Dendritic cell treated with granulocyte-macrophage colony-stimulating factor and Interleukin-4, amounts not matched to agents 40 ng/mL and 50 ng/mL, for 4 days (primary cell): ENCODE measurements around the gene CHD9.
"Not testable (repeated sequence)": the region's sequence is repeated elsewhere in the genome, so short reads cannot be mapped to it uniquely, and the experiment has no call there.

Source experiments
- H3K27ac Mint-ChIP-seq: one replicate; pipeline ENCODE4 v1.8.0; 2022; ENCODE audit warnings: mild to moderate bottlenecking, mixed read lengths
- H3K27me3 Mint-ChIP-seq: one replicate; pipeline ENCODE4 v1.8.0; 2022; ENCODE audit warnings: mild to moderate bottlenecking, mixed read lengths
- H3K36me3 Mint-ChIP-seq: one replicate; pipeline ENCODE4 v1.8.0; 2022; ENCODE audit warnings: low read depth, mixed read lengths
- H3K4me1 Mint-ChIP-seq: one replicate; pipeline ENCODE4 v1.8.0; 2022; ENCODE audit warnings: low read depth, mixed read lengths
- H3K4me3 Mint-ChIP-seq: one replicate; pipeline ENCODE4 v1.8.0; 2022; ENCODE audit warnings: mild to moderate bottlenecking, moderate library complexity, mixed read lengths
- H3K9me3 Mint-ChIP-seq: one replicate; pipeline ENCODE4 v1.8.0; 2022; ENCODE audit warnings: mixed read lengths
- intact Hi-C: fragments of 100-400 bp; cut with micrococcal nuclease; formaldehyde crosslinking; loops from one replicate; pipeline ENCODE4 v1.15.0; 2022

Gene CHD9, protein sequence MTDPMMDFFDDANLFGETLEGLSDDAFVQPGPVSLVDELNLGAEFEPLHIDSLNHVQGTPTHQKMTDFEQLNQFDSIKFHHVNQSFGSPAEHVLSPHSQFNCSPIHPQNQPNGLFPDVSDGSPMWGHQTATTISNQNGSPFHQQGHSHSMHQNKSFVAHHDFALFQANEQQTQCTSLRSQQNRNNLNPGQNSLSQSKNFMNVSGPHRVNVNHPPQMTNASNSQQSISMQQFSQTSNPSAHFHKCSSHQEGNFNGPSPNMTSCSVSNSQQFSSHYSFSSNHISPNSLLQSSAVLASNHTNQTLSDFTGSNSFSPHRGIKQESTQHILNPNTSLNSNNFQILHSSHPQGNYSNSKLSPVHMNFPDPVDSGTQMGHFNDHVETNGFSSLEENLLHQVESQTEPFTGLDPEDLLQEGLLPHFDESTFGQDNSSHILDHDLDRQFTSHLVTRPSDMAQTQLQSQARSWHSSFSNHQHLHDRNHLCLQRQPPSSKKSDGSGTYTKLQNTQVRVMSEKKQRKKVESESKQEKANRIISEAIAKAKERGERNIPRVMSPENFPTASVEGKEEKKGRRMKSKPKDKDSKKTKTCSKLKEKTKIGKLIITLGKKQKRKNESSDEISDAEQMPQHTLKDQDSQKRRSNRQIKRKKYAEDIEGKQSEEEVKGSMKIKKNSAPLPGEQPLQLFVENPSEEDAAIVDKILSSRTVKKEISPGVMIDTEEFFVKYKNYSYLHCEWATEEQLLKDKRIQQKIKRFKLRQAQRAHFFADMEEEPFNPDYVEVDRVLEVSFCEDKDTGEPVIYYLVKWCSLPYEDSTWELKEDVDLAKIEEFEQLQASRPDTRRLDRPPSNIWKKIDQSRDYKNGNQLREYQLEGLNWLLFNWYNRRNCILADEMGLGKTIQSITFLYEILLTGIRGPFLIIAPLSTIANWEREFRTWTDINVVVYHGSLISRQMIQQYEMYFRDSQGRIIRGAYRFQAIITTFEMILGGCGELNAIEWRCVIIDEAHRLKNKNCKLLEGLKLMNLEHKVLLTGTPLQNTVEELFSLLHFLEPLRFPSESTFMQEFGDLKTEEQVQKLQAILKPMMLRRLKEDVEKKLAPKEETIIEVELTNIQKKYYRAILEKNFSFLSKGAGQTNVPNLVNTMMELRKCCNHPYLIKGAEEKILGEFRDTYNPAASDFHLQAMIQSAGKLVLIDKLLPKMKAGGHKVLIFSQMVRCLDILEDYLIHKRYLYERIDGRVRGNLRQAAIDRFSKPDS (N-terminal part only)

DNA sequence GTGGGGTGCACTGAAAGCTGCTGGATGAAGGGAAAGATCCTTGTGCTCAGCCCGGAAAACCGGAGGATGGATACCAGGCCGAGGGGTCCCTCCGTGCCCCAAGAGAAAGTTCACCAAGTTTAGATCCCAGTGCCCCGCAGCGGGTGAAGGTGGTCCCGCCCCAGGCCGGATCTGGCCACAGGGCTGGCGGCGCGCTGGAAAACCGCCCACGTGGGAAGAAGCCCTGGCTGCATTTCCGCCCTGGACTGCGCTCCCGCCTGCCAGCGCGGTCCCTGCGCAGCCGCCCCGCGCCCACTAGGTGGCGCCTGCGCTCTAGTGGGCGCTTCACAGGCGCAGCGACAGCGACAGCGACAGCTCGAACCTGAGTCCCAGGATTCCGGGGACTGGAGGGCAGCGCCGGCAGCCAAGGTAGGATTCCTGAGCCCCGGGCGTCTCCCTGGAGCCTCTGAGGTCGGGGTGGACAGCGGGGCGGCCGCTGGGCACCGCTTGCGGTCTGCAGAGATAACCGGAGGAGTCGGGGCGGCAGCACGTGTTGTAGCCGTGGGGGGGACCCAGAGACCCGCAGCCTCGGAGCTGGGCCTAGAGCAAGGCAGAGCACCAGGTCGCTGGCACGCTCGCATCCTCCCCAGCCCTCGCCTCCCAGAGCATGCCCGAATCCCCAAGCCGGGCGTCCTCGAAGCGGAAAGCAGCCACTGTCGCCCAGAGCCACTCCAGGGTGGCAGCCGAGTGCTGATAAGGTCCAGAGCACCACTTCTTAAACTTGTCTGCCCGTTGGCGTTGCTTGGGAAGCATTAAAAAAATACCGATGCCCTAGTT lies at the start of gene CHD9:
TSS of gene CHD9 (plus strand) at position 322 of the 816 bp plus-strand sequence. CDS start 101,099 bp downstream, outside the sequence.
- Mint-ChIP-seq H3K9me3 (no peaks in the 10 kb centered on the region), H3K4me3 (peak within 1 kb of the TSS; percentile 95), H3K36me3 (peaks cover 24% of the 10 kb centered on the region), H3K27ac (peak within 1 kb of the TSS; percentile 92), H3K27me3 (no peaks in the 10 kb centered on the region), H3K4me1 (peaks cover 52% of the 10 kb centered on the region)
- intact Hi-C loops: loop anchor here (1.0 to 2.0 kb wide), 4 partner anchors 36 to 152 kb away; no protein-coding TSS in a partner anchor

DNA sequence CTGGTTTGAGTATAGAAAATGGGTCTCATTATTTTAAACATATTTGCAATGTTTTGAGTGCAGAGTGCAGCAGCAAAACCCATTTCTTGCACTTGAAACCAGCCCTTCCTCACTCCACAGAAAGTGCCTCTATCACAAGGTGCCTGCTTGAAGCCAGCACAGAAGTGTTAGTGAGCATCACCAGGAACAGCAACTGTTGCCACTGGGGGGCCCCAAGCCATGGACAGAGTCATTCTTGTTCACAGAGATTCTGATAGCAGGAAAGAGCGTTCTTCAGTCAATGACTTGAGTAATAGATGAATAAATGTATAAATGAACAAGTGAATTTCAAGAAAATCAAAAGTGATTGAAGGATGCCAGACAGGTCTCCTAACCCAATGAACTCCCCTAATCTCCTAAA lies 47.7 kb upstream of the CHD9 start:
- no peaks in the 10 kb centered on the region for H3K9me3 Mint-ChIP-seq
- H3K4me3 Mint-ChIP-seq: no peak overlapping the region
- no peak overlapping the region for H3K27ac Mint-ChIP-seq
- H3K36me3 Mint-ChIP-seq: no peaks in the 10 kb centered on the region
- intact Hi-C loops: no loop called here
- H3K27me3 Mint-ChIP-seq: peaks cover 11% of the 10 kb centered on the region
- H3K4me1 Mint-ChIP-seq: no peaks in the 10 kb centered on the region

DNA sequence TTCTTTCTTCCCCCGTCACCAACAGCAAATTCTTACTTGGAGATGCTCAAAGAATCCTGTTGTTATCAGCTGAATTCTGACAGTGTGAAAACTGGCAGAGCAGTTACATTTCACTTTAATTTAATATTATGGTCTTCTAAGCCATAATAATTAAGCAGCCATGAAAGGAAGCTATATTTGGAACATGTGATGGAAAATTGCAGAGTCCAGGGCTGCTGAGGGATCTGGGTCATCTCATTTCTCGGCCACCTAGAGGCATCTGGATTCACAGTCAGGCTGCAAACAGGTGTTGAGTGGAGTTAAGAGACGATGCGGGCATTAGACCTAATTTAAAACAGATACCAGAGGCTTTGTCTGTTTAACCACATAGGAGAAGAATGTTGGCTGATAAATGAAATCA lies 40.5 kb upstream of the CHD9 start:
- H3K4me1 Mint-ChIP-seq: no peaks in the 10 kb centered on the region
- H3K27ac Mint-ChIP-seq: no peak overlapping the region
- no peaks in the 10 kb centered on the region for H3K36me3 Mint-ChIP-seq
- no peak overlapping the region for H3K4me3 Mint-ChIP-seq
- peaks cover 17% of the 10 kb centered on the region for H3K27me3 Mint-ChIP-seq
- no peaks in the 10 kb centered on the region for H3K9me3 Mint-ChIP-seq
- intact Hi-C loops: no loop called here

DNA sequence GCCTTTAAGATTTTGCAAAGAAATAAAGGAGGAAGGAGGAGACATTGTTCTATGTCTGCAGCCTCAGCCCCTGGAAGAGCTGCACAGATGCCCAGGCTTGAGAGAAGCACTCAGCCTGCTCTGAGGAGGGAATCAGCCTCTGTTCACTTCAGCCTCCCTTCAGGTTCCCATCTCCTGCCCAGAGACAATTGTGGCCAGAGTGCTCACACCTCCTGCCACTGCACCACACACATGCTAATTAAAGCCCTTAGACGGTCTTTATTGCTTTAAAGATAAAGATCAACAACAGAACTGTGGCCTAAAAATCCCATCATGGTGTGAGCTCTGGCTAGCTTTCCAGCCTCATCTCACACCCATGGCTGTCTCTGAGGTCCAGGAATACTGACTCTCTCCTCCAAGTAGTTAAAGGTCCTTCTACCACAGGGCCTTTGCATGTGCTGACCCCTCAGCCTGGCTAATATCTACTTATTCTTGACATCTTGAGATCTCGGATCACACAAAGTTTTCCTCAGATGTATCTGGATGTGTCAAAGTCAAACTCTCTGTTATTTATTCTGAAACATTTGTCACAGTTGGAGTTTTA lies 35.9 kb upstream of the CHD9 start:
- Mint-ChIP-seq H3K27me3 (peaks cover 12% of the 10 kb centered on the region), H3K9me3 (no peaks in the 10 kb centered on the region), H3K27ac (no peak overlapping the region), H3K4me1 (peaks cover 11% of the 10 kb centered on the region), H3K4me3 (no peak overlapping the region), H3K36me3 (no peaks in the 10 kb centered on the region)
- intact Hi-C loops: no loop called here

DNA sequence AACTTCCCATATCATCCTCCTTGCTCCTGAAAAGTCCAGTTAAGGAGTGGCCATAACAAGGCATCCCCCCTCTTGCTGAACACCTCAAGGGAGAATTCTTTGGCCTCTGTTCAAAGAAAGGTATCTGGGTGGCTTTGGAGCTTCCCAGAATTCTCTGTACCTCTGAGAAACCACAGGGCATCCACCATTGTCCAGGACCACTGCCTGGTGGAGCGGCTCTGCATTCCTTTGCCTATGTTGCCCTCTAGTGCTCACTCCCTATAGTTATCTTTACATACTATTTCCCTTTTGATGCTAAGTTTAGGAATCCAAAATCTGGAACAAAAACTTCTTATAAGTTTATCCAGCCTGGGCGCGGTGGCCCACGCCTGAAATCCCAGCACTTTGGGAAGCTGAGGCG lies 32.4 kb upstream of the CHD9 start:
- H3K9me3 Mint-ChIP-seq: no peaks in the 10 kb centered on the region
- H3K4me1 Mint-ChIP-seq: peaks cover 17% of the 10 kb centered on the region
- H3K4me3 Mint-ChIP-seq: no peak overlapping the region
- intact Hi-C loops: loop anchor here (1.0 kb wide), 1 partner anchor 831 kb away; no protein-coding TSS in a partner anchor
- no peaks in the 10 kb centered on the region for H3K36me3 Mint-ChIP-seq
- H3K27me3 Mint-ChIP-seq: peaks cover under 1% of the 10 kb centered on the region
- H3K27ac Mint-ChIP-seq: no peak overlapping the region

DNA sequence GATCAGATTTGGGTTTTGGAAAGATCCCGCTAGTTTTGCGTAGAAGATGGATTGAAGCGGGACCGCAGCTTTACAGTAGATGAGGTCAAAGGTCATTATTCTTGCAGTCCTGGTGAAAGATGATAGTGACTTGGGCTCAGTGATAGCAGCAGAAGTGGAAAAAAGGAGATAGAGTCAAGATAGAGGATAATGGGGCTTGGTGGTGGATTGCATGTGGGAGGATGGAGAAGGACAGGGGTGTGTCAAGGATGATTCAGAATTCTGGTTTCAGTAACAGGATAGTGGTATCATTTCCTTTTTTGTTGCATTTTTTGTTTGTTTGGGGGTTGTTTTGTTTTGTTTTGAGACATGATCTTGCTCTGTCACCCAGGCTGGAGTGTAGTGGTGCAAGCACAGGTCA lies 30.7 kb upstream of the CHD9 start:
- Mint-ChIP-seq H3K4me3 (no peak overlapping the region), H3K36me3 (no peaks in the 10 kb centered on the region), H3K27ac (peak overlapping the region; percentile 62), H3K27me3 (no peaks in the 10 kb centered on the region), H3K4me1 (peaks cover 17% of the 10 kb centered on the region), H3K9me3 (no peaks in the 10 kb centered on the region)
- intact Hi-C loops: no loop called here

DNA sequence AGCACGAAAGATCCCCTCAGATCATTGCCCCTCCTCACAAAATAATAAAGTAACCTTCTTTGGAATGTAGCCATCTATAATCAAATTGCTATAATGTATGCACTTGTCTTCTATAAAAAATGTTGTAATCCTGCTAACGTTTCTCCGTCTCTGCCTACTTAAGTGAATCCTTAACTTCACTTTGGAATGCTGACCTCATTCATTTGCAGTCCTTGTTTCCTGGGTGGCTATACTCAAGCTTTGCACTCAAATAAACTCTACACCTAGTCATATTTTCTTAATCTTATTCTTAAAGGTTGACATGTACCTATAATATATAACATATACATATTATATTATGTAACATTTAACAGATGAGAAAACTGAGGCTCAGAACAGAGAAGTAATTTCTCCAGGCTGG lies 24.8 kb upstream of the CHD9 start:
- H3K27me3 Mint-ChIP-seq: peaks cover 9% of the 10 kb centered on the region
- no peaks in the 10 kb centered on the region for H3K36me3 Mint-ChIP-seq

DNA sequence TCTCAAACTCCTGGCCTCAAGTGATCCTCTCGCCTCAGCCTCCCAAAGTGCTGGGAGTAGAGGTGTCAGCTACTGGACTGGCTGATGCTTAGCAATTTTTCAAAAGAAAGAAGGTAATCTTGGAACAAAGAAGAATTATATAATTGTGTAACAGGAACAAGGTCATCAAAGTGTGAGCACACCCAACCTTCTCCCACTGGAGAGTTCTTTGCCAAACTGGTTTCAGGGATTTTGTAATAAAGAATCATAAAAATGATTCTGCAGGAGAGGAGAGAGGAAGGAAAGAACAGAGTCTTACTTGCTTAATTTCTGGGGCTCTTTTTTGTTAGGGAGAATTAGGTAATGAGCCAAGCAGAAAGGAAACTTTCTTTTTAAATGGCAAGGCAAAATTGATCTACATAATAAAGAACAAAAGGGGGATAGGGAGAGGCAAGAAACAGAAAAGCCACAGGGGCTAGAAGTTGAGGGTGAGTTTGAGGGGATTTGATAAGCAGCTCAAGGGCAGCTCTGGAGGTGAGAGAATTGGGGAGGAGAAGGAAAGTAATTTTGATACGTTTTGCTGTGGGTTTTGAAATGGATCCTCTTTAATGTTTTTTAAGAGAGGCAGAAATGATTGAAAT lies 23.4 kb upstream of the CHD9 start:
- Mint-ChIP-seq H3K36me3 (no peaks in the 10 kb centered on the region), H3K4me3 (no peak overlapping the region), H3K27ac (no peak overlapping the region), H3K4me1 (peaks cover 6% of the 10 kb centered on the region), H3K9me3 (peaks cover 17% of the 10 kb centered on the region), H3K27me3 (peaks cover 12% of the 10 kb centered on the region)
- intact Hi-C loops: no loop called here

More for the DNA sequence above, 24.8 kb upstream of the CHD9 start:
- peaks cover 12% of the 10 kb centered on the region for H3K9me3 Mint-ChIP-seq
- H3K27ac Mint-ChIP-seq: no peak overlapping the region
- peaks cover 6% of the 10 kb centered on the region for H3K4me1 Mint-ChIP-seq
- intact Hi-C loops: no loop called here
- H3K4me3 Mint-ChIP-seq: no peak overlapping the region

DNA sequence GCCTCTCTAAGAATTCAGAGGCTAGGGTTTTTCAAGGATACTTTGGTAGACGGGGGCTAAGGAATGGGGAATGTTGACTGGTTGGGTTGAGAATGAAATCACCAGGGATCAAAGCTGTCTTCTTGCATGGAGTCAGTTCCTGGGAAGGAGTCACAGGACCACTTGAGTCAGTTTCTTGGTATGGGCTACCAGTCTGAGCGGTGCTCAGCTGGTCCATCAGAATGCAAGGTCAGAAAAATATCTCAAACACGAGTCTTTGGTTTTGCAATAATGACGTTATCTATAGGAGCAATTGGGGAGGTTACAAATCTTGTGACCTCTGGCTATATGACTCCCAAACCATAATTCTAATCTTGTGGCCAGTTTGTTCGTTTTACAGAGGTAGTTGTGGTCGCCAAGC lies 20.5 kb upstream of the CHD9 start:
- H3K9me3 Mint-ChIP-seq: peaks cover 17% of the 10 kb centered on the region
- H3K36me3 Mint-ChIP-seq: no peaks in the 10 kb centered on the region
- intact Hi-C loops: no loop called here
- peaks cover 18% of the 10 kb centered on the region for H3K27me3 Mint-ChIP-seq
- peaks cover 6% of the 10 kb centered on the region for H3K4me1 Mint-ChIP-seq
- no peak overlapping the region for H3K4me3 Mint-ChIP-seq
- H3K27ac Mint-ChIP-seq: no peak overlapping the region

DNA sequence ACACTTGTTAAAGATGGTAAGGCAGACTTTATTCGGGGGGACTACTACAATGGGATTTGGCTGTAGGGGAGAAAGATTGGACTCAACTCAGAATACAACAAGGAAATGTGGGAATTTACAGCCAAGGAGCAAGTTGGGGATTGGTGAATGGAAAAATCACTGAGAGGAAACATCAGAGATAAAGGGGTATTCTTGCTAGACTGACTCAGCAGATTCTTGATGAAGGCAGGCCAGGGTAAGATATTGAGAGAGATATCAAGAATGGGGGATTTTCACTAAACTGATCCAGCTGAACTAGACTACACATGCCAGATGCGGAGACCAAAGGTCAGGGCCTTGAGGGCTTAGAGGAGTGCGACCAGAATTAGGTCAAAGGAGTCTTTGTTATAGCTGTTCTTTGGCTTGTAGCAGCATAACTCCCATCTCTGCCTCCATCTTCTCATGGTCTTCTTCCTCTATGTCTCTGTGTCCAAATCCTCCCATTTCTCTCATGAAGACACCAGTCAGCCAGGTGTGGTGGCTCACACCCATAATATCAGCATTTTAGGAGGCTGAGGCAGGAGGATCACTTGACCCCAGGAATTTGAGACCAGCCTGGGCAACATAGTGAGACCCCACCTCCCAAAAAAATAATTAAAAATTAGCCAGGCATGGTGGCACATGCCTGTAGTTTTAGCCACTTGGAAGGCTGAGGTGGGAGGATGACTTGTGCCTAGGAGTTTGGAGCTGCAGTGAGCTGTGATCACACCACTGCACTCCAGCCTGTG lies 19.4 kb upstream of the CHD9 start:
- H3K4me1 Mint-ChIP-seq: peaks cover 7% of the 10 kb centered on the region
- H3K27ac Mint-ChIP-seq: no peak overlapping the region
- intact Hi-C loops: no loop called here
- H3K36me3 Mint-ChIP-seq: no peaks in the 10 kb centered on the region
- no peak overlapping the region for H3K4me3 Mint-ChIP-seq
- H3K9me3 Mint-ChIP-seq: peaks cover 18% of the 10 kb centered on the region
- peaks cover 18% of the 10 kb centered on the region for H3K27me3 Mint-ChIP-seq

DNA sequence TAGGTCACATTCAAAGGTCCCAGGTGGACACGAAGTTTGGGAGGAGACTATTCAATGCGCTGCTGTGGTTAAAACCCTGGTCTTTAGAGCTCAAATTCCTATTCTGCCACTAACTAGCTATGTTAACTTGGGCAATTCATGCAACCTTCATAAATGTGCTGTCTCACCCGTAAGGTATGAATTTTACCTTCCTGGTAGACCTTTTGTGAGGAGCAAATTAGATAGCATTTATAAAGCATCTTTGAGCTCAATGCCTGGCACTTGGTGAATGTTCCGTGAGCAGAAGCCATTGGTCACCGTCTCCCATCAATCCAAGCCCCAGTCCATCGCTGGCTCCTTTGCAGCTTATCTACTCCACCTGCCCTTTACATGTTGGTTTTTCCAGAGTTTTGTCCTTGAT lies 18.7 kb upstream of the CHD9 start:
- intact Hi-C loops: no loop called here
- Mint-ChIP-seq H3K27ac (no peak overlapping the region), H3K27me3 (peaks cover 18% of the 10 kb centered on the region), H3K4me1 (peaks cover 14% of the 10 kb centered on the region), H3K36me3 (no peaks in the 10 kb centered on the region), H3K4me3 (no peak overlapping the region), H3K9me3 (peaks cover 25% of the 10 kb centered on the region)

DNA sequence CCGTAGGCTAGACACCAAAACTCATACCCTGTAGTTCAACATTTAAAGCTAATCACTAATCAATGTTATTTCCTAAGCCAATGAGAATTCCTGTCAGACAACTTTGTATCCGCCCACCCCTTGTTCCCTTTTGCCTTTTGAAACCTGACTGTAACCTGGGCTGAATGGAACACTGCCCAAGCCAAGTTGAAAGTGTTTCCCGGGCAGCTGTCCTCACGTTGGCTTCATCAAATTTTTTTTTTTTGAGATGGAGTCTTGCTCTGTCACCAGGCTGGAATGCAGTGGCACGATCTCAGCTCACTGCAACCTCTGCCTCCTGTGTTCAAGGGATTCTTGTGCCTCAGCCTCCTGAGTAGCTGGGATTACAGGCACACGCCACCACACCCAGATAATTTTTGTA lies 18.1 kb upstream of the CHD9 start:
- Mint-ChIP-seq H3K9me3 (peaks cover 25% of the 10 kb centered on the region), H3K4me1 (peaks cover 16% of the 10 kb centered on the region), H3K27me3 (peaks cover 14% of the 10 kb centered on the region)
- H3K36me3 Mint-ChIP-seq, H3K27ac Mint-ChIP-seq, H3K4me3 Mint-ChIP-seq, intact Hi-C loops: not testable (repeated sequence)
